Measurements from ENCODE around the gene CACNA1C.

- TF ChIP-seq POLR2AphosphoS5 (IDR thresholded peaks at IDR 0.05) (no peak), POLR2A (IDR thresholded peaks at IDR 0.05) (no peak)
- TF ChIP-seq, protein P1, sequence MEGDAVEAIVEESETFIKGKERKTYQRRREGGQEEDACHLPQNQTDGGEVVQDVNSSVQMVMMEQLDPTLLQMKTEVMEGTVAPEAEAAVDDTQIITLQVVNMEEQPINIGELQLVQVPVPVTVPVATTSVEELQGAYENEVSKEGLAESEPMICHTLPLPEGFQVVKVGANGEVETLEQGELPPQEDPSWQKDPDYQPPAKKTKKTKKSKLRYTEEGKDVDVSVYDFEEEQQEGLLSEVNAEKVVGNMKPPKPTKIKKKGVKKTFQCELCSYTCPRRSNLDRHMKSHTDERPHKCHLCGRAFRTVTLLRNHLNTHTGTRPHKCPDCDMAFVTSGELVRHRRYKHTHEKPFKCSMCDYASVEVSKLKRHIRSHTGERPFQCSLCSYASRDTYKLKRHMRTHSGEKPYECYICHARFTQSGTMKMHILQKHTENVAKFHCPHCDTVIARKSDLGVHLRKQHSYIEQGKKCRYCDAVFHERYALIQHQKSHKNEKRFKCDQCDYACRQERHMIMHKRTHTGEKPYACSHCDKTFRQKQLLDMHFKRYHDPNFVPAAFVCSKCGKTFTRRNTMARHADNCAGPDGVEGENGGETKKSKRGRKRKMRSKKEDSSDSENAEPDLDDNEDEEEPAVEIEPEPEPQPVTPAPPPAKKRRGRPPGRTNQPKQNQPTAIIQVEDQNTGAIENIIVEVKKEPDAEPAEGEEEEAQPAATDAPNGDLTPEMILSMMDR (IDR thresholded peaks at IDR 0.05) = no peak
Observed at GRCh38 chr12:2514038-2514340, 461.2 kb downstream of the CACNA1C start.
